A673 (cell line): ENCODE measurements around the gene TRIM15.

Source experiments
- EZH2 ChIP-seq: fragments of 200-600 bp; sonication (generic); IDR thresholded peaks from 2 replicates; pipeline ENCODE4 v1.6.1; 2017; ENCODE audit warnings: borderline replicate concordance, low read depth, mild to moderate bottlenecking, mixed read lengths, antibody characterized with exemption, low read length; ENCODE audit not compliant: poor library complexity, severe bottlenecking
- TF ChIP-seq, protein P1 (sequence below): fragments of 300-800, 200-600 bp; sonication (generic); conservative IDR thresholded peaks from 2 replicates; pipeline ENCODE4 v1.5.1; 2017; ENCODE audit warnings: low read depth, mild to moderate bottlenecking, antibody characterized with exemption, low read length, moderate library complexity, mixed read lengths

DNA sequence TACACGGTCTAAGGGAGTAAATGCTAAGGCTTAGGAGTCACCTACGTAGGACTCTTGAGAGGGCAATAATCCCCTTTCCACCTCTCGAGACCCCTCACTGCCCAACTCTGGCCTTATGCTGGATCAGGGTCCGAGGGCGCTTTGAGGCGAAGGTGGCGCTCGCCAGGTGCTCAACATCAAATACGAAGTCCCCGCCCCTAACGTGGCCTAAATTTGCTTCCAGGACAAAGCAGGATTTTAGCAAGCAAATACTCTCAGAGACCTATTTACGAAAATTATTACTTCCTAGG is 50.3 kb downstream of the TRIM15 start:
- TF ChIP-seq, protein P1, sequence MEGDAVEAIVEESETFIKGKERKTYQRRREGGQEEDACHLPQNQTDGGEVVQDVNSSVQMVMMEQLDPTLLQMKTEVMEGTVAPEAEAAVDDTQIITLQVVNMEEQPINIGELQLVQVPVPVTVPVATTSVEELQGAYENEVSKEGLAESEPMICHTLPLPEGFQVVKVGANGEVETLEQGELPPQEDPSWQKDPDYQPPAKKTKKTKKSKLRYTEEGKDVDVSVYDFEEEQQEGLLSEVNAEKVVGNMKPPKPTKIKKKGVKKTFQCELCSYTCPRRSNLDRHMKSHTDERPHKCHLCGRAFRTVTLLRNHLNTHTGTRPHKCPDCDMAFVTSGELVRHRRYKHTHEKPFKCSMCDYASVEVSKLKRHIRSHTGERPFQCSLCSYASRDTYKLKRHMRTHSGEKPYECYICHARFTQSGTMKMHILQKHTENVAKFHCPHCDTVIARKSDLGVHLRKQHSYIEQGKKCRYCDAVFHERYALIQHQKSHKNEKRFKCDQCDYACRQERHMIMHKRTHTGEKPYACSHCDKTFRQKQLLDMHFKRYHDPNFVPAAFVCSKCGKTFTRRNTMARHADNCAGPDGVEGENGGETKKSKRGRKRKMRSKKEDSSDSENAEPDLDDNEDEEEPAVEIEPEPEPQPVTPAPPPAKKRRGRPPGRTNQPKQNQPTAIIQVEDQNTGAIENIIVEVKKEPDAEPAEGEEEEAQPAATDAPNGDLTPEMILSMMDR = no peak
- no peak for TF ChIP-seq EZH2
